Immature natural killer cell (primary cell): ENCODE data around the gene FAM162B. TPM values are rescaled to one million over a fixed set of nuclear protein-coding genes. Genes with fewer than 3 reads are reported as not detected.

Experiments used
- DNase-seq, 3 donors: peaks; one replicate each; pipeline ENCODE4 v3.0.0; 2022; ENCODE audit warnings: mixed read lengths in 1 of 3
- H3K27ac Mint-ChIP-seq, 6 donors: one replicate each; pipeline ENCODE4 v1.8.0; 2020; ENCODE audit warnings: mixed read lengths in 6 of 6, mild to moderate bottlenecking in 5 of 6, inconsistent platforms in 4 of 6, moderate library complexity in 3 of 6
- H3K27me3 Mint-ChIP-seq, 3 donors: one replicate each; pipeline ENCODE4 v1.8.0; 2020 to 2021; ENCODE audit warnings: low read depth in 3 of 3, mild to moderate bottlenecking in 3 of 3, mixed read lengths in 3 of 3, moderate library complexity in 3 of 3, inconsistent platforms in 1 of 3
- H3K36me3 Mint-ChIP-seq, 3 donors: one replicate each; pipeline ENCODE4 v1.8.0; 2020; ENCODE audit warnings: mixed read lengths in 3 of 3, inconsistent platforms in 2 of 3, mild to moderate bottlenecking in 2 of 3
- H3K4me1 Mint-ChIP-seq, 2 donors: one replicate each; pipeline ENCODE4 v1.8.0; 2020; ENCODE audit warnings: inconsistent platforms in 2 of 2, mild to moderate bottlenecking in 2 of 2, mixed read lengths in 2 of 2, moderate library complexity in 1 of 2
- H3K4me3 Mint-ChIP-seq, 5 donors: one replicate each; pipeline ENCODE4 v1.8.0; 2020; ENCODE audit warnings: mild to moderate bottlenecking in 5 of 5, mixed read lengths in 5 of 5, inconsistent platforms in 3 of 5, moderate library complexity in 3 of 5
- H3K9me3 Mint-ChIP-seq, 6 donors: one replicate each; pipeline ENCODE4 v1.8.0; 2020; ENCODE audit warnings: mild to moderate bottlenecking in 6 of 6, mixed read lengths in 6 of 6, inconsistent platforms in 4 of 6, moderate library complexity in 3 of 6
- polyA plus RNA-seq, 3 donors: library from polyadenylated mRNA; unstranded; fragments of 300-500 nt; fragmentation: Illumina TruSeq; gene quantifications; one replicate each; pipeline ENCODE4 v1.2.3, GENCODE V29; 2021

The FAM162B gene
- polyA plus RNA-seq, result not detected

- Mint-ChIP-seq H3K27ac (no peak within 1 kb of the TSS), H3K27me3 (peaks cover 4 to 21% (median 5%) of the 10 kb centered on the region in 3 donors)
- no peak for DNase-seq
These were observed at the start of gene FAM162B for GRCh38 chr6:116764961-116765841. FAM162B (minus strand) TSS chr6:116765719; CDS start chr6:116765576, 143 bp downstream.

GRCh38 chr6:116812051-116812650 is 46.6 kb upstream of the FAM162B start:
- Mint-ChIP-seq H3K4me3 (no peak overlapping the region), H3K9me3 (peaks cover 3 to 40% (median 24%) of the 10 kb centered on the region in 6 donors), H3K27ac (no peak overlapping the region), H3K36me3 (no peaks in the 10 kb centered on the region), H3K4me1 (no peaks in the 10 kb centered on the region), H3K27me3 (peaks cover 1 to 4% (median 3%) of the 10 kb centered on the region in 3 donors)
- DNase-seq, result no peak

More at GRCh38 chr6:116764961-116765841, at the start of gene FAM162B:
- Mint-ChIP-seq H3K4me3 (peak within 1 kb of the TSS; percentile 6 to 52 (median 42)), H3K9me3 (no peaks in the 10 kb centered on the region), H3K36me3 (peaks cover 0 to 4% (median 3%) of the 10 kb centered on the region in 3 donors), H3K4me1 (peaks cover 9 to 11% of the 10 kb centered on the region in 2 donors)

GRCh38 chr6:116801971-116802370 is 36.5 kb upstream of the FAM162B start:
- Mint-ChIP-seq H3K4me1 (no peaks in the 10 kb centered on the region), H3K4me3 (no peak overlapping the region), H3K9me3 (peaks cover 0 to 2% (median 0%) of the 10 kb centered on the region in 6 donors), H3K27me3 (peaks cover 2 to 4% (median 3%) of the 10 kb centered on the region in 3 donors), H3K36me3 (no peaks in the 10 kb centered on the region), H3K27ac (no peak overlapping the region)
- no peak for DNase-seq

GRCh38 chr6:116799945-116800344 is 34.4 kb upstream of the FAM162B start:
- H3K4me1 Mint-ChIP-seq, result no peaks in the 10 kb centered on the region
- H3K4me3 Mint-ChIP-seq, result no peak overlapping the region
- H3K27ac Mint-ChIP-seq, result no peak overlapping the region
- H3K9me3 Mint-ChIP-seq, result peaks cover 0 to 2% (median 0%) of the 10 kb centered on the region in 6 donors
- H3K36me3 Mint-ChIP-seq, result no peaks in the 10 kb centered on the region
- no peak for DNase-seq
- peaks cover 2 to 3% (median 3%) of the 10 kb centered on the region in 3 donors for H3K27me3 Mint-ChIP-seq

- peaks cover 2 to 3% (median 3%) of the 10 kb centered on the region in 3 donors for H3K27me3 Mint-ChIP-seq
- H3K27ac Mint-ChIP-seq, result no peak overlapping the region
- H3K36me3 Mint-ChIP-seq, result no peaks in the 10 kb centered on the region
- peaks cover 0 to 2% (median 0%) of the 10 kb centered on the region in 6 donors for H3K9me3 Mint-ChIP-seq
- DNase-seq, result no peak
- H3K4me3 Mint-ChIP-seq, result no peak overlapping the region
- H3K4me1 Mint-ChIP-seq, result no peaks in the 10 kb centered on the region
These were observed 32.1 kb upstream of the FAM162B start for GRCh38 chr6:116797585-116797984.

- Mint-ChIP-seq H3K27me3 (peaks cover 0 to 3% (median 2%) of the 10 kb centered on the region in 3 donors), H3K36me3 (no peaks in the 10 kb centered on the region), H3K4me1 (no peaks in the 10 kb centered on the region), H3K9me3 (no peaks in the 10 kb centered on the region), H3K4me3 (no peak overlapping the region), H3K27ac (no peak overlapping the region)
- DNase-seq, result no peak
These were observed 27.7 kb upstream of the FAM162B start for GRCh38 chr6:116793224-116793623.

GRCh38 chr6:116783852-116784251 is 18.3 kb upstream of the FAM162B start:
- H3K4me3 Mint-ChIP-seq, result no peak overlapping the region
- no peaks in the 10 kb centered on the region for H3K4me1 Mint-ChIP-seq
- H3K36me3 Mint-ChIP-seq, result no peaks in the 10 kb centered on the region
- H3K27ac Mint-ChIP-seq, result no peak overlapping the region
- H3K27me3 Mint-ChIP-seq, result peaks cover 0 to 5% (median 3%) of the 10 kb centered on the region in 3 donors
- H3K9me3 Mint-ChIP-seq, result no peaks in the 10 kb centered on the region
- DNase-seq, result no peak

- no peak for DNase-seq
- peaks cover 0 to 2% (median 0%) of the 10 kb centered on the region in 6 donors for H3K9me3 Mint-ChIP-seq
- H3K36me3 Mint-ChIP-seq, result no peaks in the 10 kb centered on the region
- H3K4me1 Mint-ChIP-seq, result no peaks in the 10 kb centered on the region
- H3K27me3 Mint-ChIP-seq, result peaks cover 2 to 4% (median 3%) of the 10 kb centered on the region in 3 donors
- no peak overlapping the region for H3K27ac Mint-ChIP-seq
- no peak overlapping the region for H3K4me3 Mint-ChIP-seq
These were observed 14.2 kb upstream of the FAM162B start for GRCh38 chr6:116779573-116780164.

GRCh38 chr6:116773886-116774285 is 8.4 kb upstream of the FAM162B start:
- Mint-ChIP-seq H3K4me3 (no peak overlapping the region), H3K27ac (no peak overlapping the region), H3K9me3 (peaks cover 0 to 5% (median 0%) of the 10 kb centered on the region in 6 donors), H3K36me3 (no peaks in the 10 kb centered on the region), H3K27me3 (peaks cover 2 to 6% (median 3%) of the 10 kb centered on the region in 3 donors), H3K4me1 (no peaks in the 10 kb centered on the region)
- DNase-seq, result no peak

GRCh38 chr6:116772450-116772849 is 6.9 kb upstream of the FAM162B start:
- Mint-ChIP-seq H3K36me3 (peaks cover 0 to 2% (median 0%) of the 10 kb centered on the region in 3 donors), H3K4me1 (no peaks in the 10 kb centered on the region), H3K27me3 (peaks cover 2 to 6% (median 4%) of the 10 kb centered on the region in 3 donors), H3K4me3 (no peak overlapping the region), H3K27ac (no peak overlapping the region), H3K9me3 (peaks cover 0 to 5% (median 0%) of the 10 kb centered on the region in 6 donors)
- no peak for DNase-seq

GRCh38 chr6:116767715-116768114 is 2.2 kb upstream of the FAM162B start:
- H3K36me3 Mint-ChIP-seq, result peaks cover 0 to 4% (median 3%) of the 10 kb centered on the region in 3 donors
- H3K27me3 Mint-ChIP-seq, result peaks cover 4 to 21% (median 5%) of the 10 kb centered on the region in 3 donors

GRCh38 chr6:116766506-116767176 is 1.1 kb upstream of the FAM162B start:
- Mint-ChIP-seq H3K36me3 (peaks cover 0 to 4% (median 3%) of the 10 kb centered on the region in 3 donors), H3K4me1 (peaks cover 9 to 11% of the 10 kb centered on the region in 2 donors), H3K27me3 (peaks cover 4 to 21% (median 5%) of the 10 kb centered on the region in 3 donors), H3K9me3 (no peaks in the 10 kb centered on the region), H3K4me3 (peak overlapping the region in 2 of 5 donors; percentile 44 to 52), H3K27ac (no peak overlapping the region)
- no peak for DNase-seq

More at GRCh38 chr6:116767715-116768114, 2.2 kb upstream of the FAM162B start:
- DNase-seq, result no peak
- Mint-ChIP-seq H3K4me3 (no peak overlapping the region), H3K9me3 (no peaks in the 10 kb centered on the region), H3K4me1 (peaks cover 9 to 11% of the 10 kb centered on the region in 2 donors), H3K27ac (no peak overlapping the region)

- Mint-ChIP-seq H3K36me3 (peaks cover 0 to 4% (median 3%) of the 10 kb centered on the region in 3 donors), H3K4me1 (peaks cover 9 to 11% of the 10 kb centered on the region in 2 donors), H3K27me3 (peaks cover 2 to 21% (median 5%) of the 10 kb centered on the region in 3 donors), H3K27ac (no peak overlapping the region), H3K9me3 (no peaks in the 10 kb centered on the region), H3K4me3 (no peak overlapping the region)
- no peak for DNase-seq
These were observed 924 bp downstream of the FAM162B start for GRCh38 chr6:116764629-116764960.
